ENCODE data around the gene PRPF6. TPM values are rescaled to one million over a fixed set of nuclear protein-coding genes. Genes with fewer than 3 reads are reported as not detected.

PRPF6 gene
- total RNA-seq, 1 donor from 2014 or later: 54.8 TPM

- DNase-seq (ENCODE audit: low read depth in 2 of 2): no peak
Measured at GRCh38 chr20:64032706-64033624, 52.0 kb downstream of the PRPF6 start.

- no peak for DNase-seq (ENCODE audit: low read depth in 2 of 2)
Measured at GRCh38 chr20:64033981-64034493, 53.1 kb downstream of the PRPF6 start.

GRCh38 chr20:64035066-64035932 lies 54.4 kb downstream of the PRPF6 start:
- DNase-seq (ENCODE audit: low read depth in 2 of 2): no peak

DNA sequence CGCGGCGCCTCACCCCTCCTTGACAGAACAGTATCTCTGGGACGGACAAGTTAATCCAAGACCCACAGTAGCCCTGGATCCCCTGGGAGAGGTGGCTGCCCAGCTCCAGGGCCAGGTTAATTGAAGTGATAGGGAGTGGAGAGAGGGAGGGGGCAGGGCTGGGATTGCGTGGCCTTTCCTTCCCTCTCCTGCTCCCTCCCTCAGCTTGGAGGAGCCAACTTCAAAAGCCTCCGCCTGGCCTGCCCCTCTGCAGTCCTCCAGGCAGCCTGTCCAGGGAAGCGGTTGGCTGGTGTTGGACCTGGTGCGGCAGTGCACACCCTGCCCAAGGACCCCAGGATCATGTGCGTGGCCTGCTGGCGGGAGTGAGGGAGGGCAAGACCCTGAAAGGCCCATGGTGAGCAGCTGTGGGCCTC lies 55.0 kb downstream of the PRPF6 start, which contains the start of gene C20orf204:
Gene C20orf204, plus strand, starts transcription at position 250 of the 413 bp plus-strand sequence. Its CDS starts 142 bp downstream, at position 392.
- no peak for DNase-seq (ENCODE audit: low read depth in 2 of 2)

GRCh38 chr20:64036346-64037198 lies 55.6 kb downstream of the PRPF6 start:
- peak in 1 of 2 donors; percentile 29 for DNase-seq (ENCODE audit: low read depth in 2 of 2)

GRCh38 chr20:64037199-64037497 lies 56.2 kb downstream of the PRPF6 start:
- DNase-seq (ENCODE audit: low read depth in 2 of 2): no peak

DNA sequence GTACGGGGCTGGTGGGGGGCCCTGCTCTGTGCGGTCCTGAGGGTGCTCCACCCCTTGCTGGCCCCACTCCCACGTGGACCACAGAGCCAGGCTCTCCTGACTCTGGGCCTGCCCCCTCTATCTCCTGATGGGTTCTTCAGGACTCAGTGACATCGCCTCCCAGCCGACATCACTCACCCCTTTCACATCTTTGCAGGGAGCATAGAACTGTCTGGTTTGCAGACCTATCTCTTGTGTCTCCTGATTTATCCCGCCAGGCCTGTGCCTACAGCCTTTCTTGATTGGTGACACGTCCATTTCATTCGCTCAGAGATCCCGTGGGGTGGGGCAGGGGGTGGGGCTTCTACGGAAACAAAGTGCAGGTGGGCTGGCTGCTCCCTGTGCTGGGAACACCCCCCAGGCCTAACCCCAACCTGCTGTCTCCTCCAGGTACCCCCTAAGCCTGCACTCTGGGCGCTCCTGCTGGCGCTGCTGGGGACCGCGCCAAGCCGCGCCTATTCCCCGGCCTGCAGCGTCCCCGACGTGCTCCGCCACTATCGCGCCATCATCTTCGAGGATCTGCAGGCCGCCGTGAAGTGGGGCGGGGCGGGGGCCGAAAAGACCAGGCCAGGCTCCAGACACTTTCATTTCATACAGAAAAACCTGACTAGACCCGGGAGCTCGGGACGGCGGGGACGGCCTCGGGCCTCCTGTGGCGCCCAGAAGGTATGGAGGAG lies 56.7 kb downstream of the PRPF6 start:
- DNase-seq (ENCODE audit: low read depth in 2 of 2): peak in 1 of 2 donors; percentile 48

DNA sequence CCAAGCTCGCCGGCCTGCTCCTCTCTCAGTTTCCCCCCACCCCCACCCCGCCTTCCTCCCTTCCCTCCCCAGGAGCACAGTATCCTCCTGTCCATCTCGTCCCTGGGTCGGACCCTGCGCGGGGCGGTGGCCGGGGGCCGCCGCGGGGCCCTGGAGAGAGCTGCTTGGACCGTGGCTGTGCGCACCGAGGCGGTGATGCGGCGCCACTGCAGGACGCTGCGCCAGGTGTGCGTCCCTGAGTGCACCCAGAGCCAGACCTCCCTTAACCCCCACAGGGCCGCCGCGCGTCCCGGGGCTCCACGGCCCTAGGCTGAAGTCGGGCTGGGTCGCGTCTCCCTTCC lies 57.3 kb downstream of the PRPF6 start:
- peak in 1 of 2 donors; percentile 69 for DNase-seq (ENCODE audit: low read depth in 2 of 2)

- DNase-seq (ENCODE audit: low read depth in 2 of 2): peak; percentile 90 to 99
Measured at GRCh38 chr20:64038565-64039292, 57.8 kb downstream of the PRPF6 start.

- peak in 1 of 2 donors; percentile 39 for DNase-seq (ENCODE audit: low read depth in 2 of 2)
Measured at GRCh38 chr20:64039293-64040160, 58.6 kb downstream of the PRPF6 start.

- no peak for DNase-seq (ENCODE audit: low read depth in 2 of 2)
Measured at GRCh38 chr20:64040231-64041039, 59.5 kb downstream of the PRPF6 start.

GRCh38 chr20:64041040-64041780 lies 60.3 kb downstream of the PRPF6 start:
- peak in 1 of 2 donors; percentile 60 for DNase-seq (ENCODE audit: low read depth in 2 of 2)

DNA sequence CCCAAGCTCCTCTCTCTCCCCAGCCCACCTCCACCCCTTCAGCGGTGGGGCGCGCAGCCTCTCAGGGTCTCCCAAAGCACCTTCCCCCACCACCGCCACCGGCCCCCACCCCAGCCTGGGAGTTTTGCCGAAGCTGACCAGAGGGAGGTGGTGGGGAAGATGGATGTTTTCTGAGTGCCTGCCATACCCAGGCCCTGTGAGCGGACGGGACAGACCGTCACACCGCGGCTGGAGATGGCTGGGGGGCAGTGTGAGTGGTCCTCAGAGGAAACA lies 60.8 kb downstream of the PRPF6 start:
- DNase-seq (ENCODE audit: low read depth in 2 of 2): no peak

- DNase-seq (ENCODE audit: low read depth in 2 of 2): peak; percentile 56 to 92
Measured at GRCh38 chr20:64042054-64042781, 61.3 kb downstream of the PRPF6 start.

DNA sequence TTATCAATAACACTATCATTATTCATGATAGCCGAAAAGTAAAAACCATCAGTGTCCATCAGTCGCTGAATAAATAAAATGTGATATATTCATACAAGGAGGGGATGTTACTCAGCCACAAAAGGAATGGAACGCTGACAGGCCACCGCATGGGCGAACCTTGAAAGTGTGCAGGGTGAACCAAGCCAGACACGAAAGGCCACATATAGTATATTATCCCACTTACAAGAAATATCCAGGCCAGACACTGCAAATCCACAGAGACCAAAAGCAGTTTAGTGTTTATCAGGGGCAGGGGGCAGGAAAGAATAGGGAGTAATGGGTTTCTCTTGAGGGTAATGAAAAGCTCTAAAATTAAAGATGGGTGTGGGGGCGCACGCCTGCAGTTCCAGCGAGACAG lies 62.8 kb downstream of the PRPF6 start:
- no peak for DNase-seq (ENCODE audit: low read depth in 2 of 2)

DNA sequence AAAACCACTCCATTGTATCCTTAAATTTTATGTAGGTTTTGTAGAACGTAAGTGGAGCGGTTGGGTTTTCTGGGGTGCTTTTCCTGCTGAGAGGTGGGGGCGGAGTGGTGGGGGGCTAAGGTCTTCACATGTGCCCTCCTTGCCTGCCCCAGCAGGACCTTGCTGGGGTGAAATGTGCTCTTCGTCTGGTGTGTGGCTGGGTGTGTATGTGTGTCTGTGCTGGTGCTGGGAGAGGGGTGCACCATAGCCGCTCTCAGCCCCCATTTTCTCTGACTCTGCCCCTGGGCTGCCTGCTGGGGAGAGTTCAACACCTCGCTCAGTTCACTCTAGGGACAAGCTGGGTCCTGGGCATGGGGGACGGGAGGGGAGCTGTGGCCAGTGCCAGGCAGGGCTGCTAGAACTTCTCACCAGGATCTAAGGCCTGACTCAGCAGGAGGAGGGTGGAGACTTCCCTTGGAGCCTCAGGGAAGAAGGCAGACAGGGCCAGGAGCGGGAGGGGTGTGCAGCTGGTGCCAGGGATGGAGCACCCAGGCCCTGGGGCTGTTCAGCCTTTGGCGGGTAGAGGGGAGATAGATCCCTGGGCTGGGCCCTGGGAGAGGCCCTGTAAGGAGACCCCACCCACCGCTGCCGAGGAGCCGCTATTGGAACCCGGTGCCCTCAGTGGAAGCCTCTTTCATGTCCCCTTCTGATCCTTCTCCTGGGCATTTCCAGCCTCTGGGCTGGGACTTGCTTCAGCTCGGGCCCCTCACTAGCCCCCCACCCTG lies 63.7 kb downstream of the PRPF6 start:
- DNase-seq (ENCODE audit: low read depth in 2 of 2): peak in 1 of 2 donors; percentile 82

All from lung microvascular endothelial cell (primary cell).